HG03521 (cell line): ENCODE data around the gene TLNRD1.

Source experiments
- ATAC-seq: cut with Tn5 transposase; IDR thresholded peaks from one replicate; pipeline ENCODE4 v1.9.1; 2021; ENCODE audit warnings: mild to moderate bottlenecking, moderate library complexity; ENCODE audit not compliant: unreplicated experiment

The TLNRD1 gene

DNA sequence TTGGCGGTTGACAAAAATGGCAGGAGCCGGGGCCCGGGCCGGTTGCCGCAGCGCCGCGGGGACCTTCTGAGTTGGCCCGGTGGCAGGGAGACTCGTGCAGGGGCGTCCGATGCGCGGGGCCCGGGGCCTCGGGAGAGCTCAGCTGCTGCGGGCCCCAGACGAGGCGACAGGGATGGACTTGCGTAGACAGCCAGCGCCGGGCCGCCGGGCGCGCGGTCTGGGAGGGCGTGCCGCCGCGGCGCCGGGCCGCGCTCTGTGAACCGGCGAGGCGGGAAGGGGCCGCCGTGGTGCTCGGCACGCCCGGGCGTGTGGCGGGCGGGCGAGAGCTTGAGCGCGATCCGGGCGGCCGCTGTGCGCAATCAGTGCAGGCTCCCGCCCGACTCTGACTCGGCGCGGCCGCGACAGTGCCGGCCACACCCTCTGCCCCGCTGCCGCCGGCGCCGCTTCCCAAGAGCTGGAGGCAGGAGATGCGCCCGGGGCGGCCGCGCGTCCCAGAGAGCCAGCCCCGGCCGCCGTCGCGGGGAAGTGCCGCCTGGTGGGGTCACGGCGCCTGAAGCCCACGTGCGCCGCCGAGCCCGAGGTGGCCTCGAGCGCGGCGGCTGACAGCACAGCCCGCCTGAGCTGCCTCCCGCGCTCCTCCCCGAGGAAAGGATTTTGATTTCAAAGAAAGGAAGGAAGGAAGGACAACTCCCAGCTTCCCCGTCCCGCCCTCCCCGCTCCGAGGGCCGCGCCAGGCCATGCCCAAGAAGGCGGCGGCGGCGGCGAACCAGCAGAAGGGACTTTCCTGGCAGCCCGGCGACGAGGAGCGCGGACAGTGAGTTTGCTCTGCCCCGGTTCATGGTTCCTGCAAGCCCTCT, 657 bp downstream of the TLNRD1 start:
- ATAC-seq: peak; percentile 29

DNA sequence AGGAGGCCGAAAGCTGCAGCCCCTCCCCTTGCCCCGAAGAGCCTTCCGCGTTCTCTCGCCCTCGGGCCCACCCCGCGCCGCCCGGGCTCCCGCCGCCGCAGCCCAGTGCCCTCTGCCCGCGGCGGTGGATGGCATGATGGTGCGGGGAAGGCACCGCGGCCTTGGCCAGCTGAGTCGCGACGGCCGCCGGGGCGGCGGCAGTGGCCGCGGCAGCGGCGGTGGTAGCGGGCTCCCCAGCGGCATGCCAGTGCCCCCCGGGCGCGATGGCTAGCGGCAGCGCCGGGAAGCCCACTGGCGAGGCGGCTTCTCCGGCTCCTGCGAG, 1.2 kb downstream of the TLNRD1 start:
- no peak for ATAC-seq

DNA sequence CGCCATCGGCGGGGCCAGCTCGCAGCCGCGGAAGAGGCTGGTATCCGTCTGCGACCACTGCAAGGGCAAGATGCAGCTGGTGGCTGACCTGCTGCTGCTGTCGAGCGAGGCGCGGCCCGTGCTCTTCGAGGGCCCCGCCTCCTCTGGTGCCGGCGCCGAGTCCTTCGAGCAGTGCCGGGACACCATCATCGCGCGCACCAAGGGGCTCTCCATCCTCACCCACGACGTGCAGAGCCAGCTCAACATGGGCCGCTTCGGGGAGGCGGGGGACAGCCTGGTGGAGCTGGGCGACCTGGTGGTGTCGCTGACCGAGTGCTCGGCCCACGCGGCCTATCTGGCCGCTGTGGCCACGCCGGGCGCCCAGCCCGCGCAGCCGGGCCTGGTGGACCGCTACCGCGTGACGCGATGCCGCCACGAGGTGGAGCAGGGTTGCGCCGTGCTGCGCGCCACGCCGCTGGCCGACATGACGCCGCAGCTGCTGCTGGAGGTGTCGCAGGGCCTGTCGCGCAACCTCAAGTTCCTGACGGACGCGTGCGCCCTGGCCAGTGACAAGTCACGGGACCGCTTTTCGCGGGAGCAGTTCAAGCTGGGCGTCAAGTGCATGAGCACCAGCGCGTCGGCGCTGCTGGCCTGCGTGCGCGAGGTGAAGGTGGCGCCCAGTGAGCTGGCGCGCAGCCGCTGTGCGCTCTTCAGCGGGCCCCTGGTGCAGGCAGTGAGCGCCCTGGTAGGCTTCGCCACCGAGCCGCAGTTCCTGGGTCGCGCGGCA, 1.8 kb downstream of the TLNRD1 start:
- no peak for ATAC-seq

DNA sequence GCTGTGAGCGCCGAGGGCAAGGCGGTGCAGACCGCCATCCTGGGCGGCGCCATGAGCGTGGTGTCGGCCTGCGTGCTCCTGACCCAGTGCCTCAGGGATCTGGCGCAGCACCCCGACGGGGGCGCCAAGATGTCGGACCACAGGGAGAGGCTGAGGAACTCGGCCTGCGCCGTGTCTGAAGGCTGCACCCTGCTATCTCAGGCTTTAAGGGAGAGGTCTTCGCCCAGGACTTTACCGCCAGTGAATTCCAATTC, 2.3 kb downstream of the TLNRD1 start:
- ATAC-seq: no peak

DNA sequence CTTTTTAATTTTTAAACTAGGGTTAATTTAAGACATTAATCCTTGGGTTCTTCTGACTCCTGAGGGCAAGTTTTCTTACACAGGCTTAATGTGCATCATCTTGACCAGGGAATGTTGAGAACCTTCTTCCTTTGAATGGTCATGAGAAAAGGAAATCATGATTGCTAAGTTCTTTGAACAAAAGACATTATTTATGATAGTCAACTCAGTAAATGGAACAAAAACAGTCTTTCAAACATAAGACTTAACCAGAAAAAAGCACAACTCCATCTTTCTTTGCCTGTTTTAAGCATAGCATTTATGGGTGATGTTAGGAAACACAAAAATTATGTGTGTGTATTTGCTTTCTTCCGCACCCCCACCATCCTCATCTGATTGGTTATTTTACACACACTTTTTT, 5.4 kb downstream of the TLNRD1 start:
- no peak for ATAC-seq

DNA sequence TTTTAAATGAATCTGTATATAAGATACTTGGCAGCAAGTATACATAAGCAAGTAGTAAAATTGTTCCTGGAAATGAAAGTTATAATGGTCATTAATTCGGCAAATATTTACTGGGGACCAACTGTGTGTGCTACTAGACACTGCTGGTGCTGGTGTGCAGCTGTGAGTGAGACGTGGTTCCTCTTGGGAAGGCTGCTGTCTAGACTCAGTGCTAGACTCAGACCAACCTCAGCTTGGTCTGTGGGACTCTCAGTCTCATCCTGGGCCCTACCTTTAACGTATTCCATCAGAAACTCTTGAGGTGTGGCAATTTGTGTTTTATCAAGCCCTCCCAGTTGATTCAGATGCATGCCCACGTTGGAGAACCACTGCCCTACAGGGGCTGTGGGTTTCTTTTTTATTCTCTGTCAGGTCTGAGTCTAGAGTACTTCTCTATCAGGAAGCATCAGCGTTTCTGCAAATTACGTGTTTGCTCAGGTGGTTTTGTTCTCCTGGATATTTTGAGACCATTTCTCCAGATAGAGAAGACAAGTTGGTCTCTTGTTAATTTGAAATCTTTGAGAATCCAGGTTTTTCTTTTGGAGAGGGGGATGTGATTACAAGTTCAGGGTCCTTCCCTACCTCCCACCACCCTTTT, 6.8 kb downstream of the TLNRD1 start:
- no peak for ATAC-seq

DNA sequence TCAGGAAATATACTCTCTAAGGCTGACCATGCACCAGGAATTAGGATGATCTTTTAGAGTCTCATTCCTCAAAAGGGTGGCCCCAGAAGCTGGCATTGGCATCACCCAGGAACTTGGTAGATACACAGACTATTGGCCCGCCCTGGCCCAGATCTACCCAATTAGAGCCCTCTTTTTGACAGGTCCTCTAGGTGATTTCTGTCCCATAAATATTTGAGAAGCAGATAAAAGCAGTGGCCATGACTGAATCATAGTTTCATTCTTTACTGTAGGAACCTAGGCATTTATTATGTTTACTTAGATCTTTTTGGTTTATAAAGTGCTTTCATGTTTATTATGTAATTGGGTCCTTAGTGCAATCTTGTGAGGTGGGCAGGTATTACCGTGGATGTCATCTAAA, 7.6 kb downstream of the TLNRD1 start:
- ATAC-seq: no peak

DNA sequence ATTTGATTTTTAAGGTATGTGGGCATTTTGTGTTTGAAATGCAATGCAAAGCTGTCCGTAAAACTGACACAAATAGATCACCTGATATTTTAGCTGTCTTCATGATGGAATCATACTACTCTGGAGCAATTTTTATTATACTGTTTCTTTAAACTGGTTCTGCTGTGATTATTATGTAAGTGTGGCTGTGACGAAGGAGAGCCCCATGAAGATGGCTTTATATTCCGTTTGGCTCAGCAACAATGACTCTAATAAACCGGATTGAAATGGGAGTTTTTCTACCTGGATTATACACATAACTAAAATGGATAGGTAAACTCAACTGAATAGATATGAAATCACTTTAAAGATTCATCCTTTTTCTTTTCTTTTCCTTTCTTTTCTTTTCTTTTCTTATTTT, 9.4 kb downstream of the TLNRD1 start:
- no peak for ATAC-seq

DNA sequence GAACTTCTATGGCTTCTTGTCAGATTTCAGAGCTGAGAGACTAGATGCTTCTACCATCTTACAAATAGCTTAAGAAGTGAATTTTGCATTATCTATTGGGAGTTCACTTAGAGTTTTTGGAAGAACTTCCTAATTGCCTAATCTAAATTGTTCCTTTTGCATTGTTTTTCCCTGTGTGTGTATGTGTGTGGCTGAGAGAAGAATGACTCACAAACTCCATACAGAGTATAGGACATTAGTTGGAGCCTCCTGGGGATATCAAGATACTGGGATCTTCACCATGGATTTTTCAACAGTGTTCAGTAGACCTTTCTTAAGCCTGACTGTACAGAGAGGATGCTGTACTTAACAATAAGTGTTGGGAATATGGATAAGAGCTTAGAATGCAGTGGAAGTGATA, 10.9 kb downstream of the TLNRD1 start:
- ATAC-seq: no peak

DNA sequence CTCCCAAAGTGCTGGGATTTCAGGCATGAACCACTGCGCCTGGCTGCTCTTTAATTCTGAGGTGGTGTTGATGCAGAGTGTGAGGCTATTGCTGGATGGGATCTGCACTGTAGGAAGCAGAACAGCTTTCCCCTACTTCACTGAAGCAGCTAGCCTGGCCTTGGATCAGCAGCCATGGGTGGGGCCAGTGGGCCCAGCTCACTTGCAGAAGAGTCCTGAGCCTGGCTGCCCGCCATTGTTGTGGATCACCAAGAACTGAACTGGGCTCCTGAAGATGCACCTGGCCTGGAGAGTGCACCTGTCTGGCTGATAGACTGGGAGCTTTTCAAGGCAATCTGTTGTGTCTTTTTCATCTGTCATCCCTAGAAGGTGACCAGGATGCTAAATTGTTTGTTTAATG, 11.9 kb downstream of the TLNRD1 start:
- no peak for ATAC-seq

DNA sequence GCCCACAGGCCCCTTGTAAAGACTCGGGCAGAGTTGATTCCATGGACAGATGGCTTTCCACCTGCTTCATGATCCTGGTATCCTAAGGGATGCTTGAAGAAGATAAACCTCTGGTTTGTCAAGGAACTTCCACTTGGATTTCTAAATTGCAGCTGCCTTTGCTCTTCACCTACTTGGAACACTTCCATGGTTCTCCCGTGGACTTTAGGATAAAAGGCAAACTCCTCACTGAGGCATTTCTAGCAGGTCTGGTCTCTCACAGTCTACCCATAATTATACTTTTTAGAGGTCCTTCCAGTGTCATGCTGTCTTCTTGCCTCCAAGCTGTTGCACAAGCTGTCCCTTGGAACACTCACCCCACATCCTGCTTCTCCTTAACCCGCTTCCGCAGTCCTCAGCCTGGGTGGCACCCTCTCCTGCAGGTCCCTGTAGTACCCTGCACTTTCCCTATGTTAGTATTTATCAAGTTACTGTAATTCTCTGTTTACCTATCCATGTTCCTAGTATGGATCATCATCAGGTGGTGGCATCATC, 12.7 kb downstream of the TLNRD1 start:
- no peak for ATAC-seq

DNA sequence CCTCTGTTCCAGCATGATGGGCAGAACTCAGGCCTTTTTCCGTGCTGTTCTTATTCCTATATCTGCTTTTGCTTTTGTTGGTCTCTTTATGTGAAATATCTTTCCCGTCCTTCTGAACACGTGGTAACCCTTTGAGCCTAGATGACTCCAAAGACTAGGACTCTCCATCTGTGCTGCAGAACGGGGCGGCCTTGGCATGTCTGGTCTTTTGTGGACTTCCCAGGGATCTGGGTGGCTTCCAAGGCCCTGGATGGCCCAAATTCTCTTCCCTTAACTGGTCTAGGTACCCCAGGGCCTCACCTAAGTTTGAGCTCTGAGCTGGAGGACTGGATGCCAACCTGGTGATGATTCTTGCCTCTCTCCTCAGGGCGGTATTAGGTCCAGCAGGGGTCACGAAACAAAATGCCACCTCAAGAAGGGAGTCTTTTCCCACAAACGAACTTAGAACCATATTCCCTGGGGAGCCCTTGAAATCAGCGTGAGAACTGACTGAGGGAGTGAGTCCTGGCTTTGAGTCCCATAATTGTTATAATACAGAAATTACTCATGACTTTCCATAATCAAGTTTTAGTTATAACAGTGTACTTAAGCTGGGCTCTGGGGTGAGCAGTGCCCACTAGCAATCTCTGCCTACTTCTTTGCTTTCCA, 13.8 kb downstream of the TLNRD1 start:
- no peak for ATAC-seq

DNA sequence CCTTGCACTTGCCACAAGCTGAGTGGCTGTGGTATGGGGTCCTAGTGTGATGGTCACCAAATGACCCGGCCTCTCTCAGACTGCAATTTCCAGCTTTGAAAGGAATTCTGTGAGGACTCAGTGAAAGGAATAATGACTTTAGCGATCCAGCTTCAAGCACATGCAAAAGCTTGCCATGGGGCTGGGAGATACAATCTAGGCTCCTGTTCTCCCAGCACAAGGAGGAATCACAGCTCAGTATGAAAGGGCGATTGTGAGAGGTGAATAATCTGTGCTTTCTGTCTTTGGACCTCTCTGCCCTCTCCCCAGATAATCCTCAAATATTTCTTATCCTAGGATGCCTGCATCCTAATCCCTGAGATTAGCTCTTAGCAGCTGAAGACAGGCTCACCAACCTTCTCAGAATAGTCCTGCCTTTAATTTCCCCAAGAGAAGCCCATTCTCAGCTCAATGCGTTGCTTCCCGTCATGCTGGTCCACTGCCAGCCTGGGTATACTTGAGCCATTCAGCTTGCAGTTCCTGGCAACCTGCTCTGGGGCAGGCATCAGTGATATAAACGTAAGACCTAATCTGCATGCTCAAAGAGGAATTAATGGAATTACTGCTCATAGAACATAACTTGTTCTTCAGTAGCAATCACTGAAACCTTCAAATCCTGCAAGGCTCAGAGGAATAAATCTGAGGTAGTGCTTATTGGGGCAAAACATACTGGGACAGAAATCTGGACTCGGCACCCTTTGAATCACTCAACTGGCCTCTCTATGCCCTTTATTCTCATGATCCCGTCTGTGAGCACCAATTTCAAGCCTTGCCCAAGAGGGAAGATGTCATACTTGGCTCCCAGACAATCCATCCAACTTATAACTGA, 15.1 kb downstream of the TLNRD1 start:
- no peak for ATAC-seq

DNA sequence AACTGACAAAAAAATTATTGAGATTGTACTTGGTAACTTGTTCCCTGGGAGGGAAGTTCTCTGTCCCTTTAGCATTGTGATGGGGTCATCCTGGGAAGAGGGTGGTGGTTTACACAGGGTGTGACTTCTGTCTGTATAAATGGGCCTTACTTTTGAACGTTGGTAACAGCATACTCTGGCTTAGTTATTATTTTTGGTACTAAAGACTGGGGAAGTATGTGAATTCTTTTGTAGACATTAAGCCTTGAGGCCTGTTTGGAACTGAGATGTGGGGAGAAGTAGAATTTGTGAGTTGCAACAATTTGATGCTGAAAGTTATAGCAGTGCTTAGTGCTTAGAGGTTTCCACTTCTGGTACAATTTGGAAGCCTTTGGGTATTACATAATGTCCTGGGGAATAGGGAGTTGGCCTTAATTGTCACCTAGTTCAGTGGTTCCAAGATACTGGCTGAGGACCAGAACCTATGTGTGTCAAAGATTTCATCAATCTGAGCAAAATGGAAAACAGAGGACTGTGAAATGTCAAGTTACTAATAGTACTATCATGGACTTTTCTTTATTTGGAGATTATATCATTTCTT, 15.9 kb downstream of the TLNRD1 start:
- ATAC-seq: no peak

DNA sequence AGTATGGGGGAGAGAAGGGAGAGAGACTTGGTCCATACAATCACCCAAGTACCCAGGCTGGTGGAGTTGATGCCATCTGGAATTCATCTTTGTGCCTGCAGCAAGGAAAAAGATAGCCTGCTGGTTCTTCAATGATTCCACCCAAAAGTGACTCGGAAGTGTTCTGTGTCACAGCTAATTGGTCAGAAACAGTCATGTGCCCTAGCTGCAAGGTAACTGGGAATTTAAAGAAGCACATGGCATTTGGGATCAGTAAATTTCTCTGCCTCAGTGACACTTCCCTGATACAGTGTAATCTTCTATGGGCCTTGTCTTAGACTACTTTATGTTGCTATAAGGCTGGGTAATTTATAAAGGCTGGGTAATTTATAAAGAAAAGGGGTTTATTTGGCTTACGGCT, 17.5 kb downstream of the TLNRD1 start:
- no peak for ATAC-seq

DNA sequence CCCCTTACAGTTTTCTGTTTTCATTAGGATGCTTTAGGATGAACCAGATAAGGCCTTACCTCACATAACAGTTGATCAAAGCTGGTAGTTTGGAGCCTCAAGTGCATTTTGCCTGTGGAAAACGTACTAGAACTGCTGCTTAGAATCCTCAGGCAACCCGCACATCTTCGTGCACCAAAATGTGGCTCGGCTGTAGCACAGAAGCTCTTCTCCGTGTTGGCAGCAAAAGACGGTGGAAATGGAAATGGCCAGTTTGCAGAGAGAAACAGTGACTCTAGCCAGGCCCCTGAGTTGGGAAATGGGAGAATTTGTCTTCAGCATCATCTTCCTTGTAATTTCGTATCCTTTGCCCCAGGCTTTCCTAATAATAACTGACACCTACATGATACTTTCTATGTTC, 20.6 kb downstream of the TLNRD1 start:
- ATAC-seq: no peak

DNA sequence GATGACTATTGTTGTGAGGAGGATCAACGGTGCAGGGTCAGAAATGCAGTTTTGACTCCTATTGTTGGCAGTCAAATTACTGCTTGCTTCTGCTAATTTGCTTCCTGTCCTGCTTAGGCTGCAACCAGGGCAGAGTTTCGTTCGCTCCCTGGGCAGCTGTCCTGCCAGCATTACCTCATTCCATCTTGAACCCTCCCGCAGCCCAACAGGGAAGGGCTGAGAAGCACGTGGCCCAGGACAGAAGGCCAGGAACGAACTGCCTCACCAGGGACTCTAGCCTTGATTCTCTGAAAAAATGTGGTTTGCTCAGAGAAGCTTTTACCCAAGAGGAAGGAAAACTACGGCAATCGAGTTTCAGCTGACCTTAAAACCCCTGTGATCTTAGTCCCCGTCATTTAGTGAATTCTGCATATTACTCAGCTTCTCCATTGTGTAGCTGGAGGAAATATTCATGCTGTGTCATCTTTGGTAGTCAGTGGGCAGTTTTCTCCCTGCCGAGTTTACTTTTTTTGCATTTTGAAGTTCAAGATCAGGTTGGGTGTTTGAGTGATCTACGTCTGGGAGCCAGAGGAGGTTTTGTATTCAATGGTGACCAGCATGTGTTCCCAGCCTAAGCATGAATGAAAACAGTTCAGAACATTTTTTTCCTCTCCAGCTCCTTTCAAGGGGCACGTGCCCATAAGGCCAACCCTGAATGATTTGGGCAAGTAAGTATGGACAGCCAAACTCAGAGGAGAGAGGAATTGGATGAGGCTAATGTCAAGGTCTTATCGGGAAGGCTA, 23.0 kb downstream of the TLNRD1 start:
- ATAC-seq: peak; percentile 87

DNA sequence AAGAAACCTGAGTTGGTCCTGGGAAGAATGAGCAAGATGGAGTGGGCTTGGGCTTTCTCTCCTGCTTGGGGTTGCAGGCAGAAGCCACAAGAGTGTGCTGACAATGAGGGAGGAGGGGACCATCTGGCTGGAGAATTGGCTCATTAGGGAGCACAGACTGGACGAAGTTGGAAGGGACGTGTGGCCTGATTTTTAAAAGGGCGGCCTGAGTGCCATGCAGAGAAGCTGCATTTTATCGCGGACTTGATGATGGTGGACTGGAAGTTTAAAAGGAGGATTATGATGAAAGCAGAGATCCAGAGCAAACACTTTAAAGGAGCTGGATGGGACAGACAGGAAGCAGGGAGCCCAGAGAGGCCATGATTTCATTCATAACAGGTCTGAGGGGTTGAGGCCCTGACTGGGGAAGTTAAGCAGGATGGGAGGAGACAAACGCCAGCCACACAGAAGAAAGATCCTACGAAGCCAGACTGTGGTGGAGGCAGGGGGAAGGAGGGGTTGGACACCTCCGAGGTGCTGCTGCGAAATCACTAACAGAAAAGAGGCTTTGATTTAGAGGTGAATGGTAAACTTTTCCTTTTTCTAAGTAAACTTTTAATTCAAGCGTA, 23.6 kb downstream of the TLNRD1 start:
- no peak for ATAC-seq

DNA sequence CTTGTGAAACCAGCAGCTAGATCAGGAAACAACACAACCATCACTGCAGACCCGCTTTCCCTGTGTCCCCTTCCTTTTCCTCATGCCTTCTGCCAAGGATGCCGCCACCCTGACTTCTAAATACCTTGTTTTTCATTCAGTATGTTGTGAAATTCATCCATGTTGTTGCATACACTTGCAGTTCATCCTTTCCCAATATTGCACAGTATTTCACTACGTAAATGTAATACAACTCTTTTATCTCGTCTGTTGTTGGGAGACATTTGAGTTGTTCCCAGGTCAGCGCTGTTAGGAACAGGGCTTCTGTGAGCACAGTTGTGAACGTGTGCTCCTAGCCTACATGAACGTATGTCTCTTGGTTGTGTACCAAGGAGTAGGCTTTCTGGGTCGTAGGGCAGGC, 24.2 kb downstream of the TLNRD1 start:
- no peak for ATAC-seq
